ENCODE data around the gene KLC4. TPM values are rescaled to one million over a fixed set of nuclear protein-coding genes. Genes with fewer than 3 reads are reported as not detected.

Gene KLC4
- total RNA-seq, 1 donor from 2014 or later = 17.8 TPM

GRCh38 chr6:43120944-43121913, 61.8 kb downstream of the KLC4 start:
- Histone ChIP-seq H3K27ac (peak overlapping the region; percentile 70 to 71), H3K36me3 (no peaks in the 10 kb centered on the region), H3K4me1 (peaks cover 2 to 15% of the 10 kb centered on the region in 2 donors), H3K9me3 (no peaks in the 10 kb centered on the region), H3K27me3 (no peaks in the 10 kb centered on the region), H3K4me3 (no peak overlapping the region)
- no peak for TF ChIP-seq CTCF (IDR thresholded peaks at IDR 0.05)
- DNase-seq (ENCODE audit: low spot score in 2 of 2) = peak; percentile 52 to 94
- intact Hi-C loops (cut with DNase I) = loop anchor here (2.0 to 5.0 kb wide), 2 partner anchors 68 to 109 kb away; partner anchors contain the start of genes CUL7, KLHDC3 and MEA1

- Histone ChIP-seq H3K9me3 (no peaks in the 10 kb centered on the region), H3K36me3 (no peaks in the 10 kb centered on the region), H3K27ac (peak overlapping the region in 1 of 2 donors; percentile 71), H3K4me1 (peaks cover 2 to 15% of the 10 kb centered on the region in 2 donors), H3K4me3 (no peak overlapping the region), H3K27me3 (no peaks in the 10 kb centered on the region)
- no peak for TF ChIP-seq CTCF (IDR thresholded peaks at IDR 0.05)
- intact Hi-C loops (cut with DNase I) = loop anchor here (5.0 kb wide), 1 partner anchor 110 kb away; the partner anchor contains the start of genes KLHDC3 and MEA1
- no peak for DNase-seq (ENCODE audit: low spot score in 2 of 2)
These were observed 62.7 kb downstream of the KLC4 start for GRCh38 chr6:43122146-43122545.

- Histone ChIP-seq H3K4me1 (peaks cover 2 to 15% of the 10 kb centered on the region in 2 donors), H3K27me3 (no peaks in the 10 kb centered on the region), H3K4me3 (no peak overlapping the region), H3K27ac (no peak overlapping the region), H3K9me3 (no peaks in the 10 kb centered on the region), H3K36me3 (no peaks in the 10 kb centered on the region)
- TF ChIP-seq CTCF (IDR thresholded peaks at IDR 0.05) = no peak
- intact Hi-C loops (cut with DNase I) = loop anchor here (5.0 kb wide), 1 partner anchor 111 kb away; the partner anchor contains the start of genes KLHDC3 and MEA1
- no peak for DNase-seq (ENCODE audit: low spot score in 2 of 2)
These were observed 64.3 kb downstream of the KLC4 start for GRCh38 chr6:43123461-43124314.

GRCh38 chr6:43124481-43124880, 65.0 kb downstream of the KLC4 start:
- TF ChIP-seq CTCF (IDR thresholded peaks at IDR 0.05) = no peak
- Histone ChIP-seq H3K9me3 (no peaks in the 10 kb centered on the region), H3K27ac (no peak overlapping the region), H3K36me3 (no peaks in the 10 kb centered on the region), H3K4me1 (peaks cover 5 to 23% of the 10 kb centered on the region in 2 donors), H3K27me3 (no peaks in the 10 kb centered on the region), H3K4me3 (no peak overlapping the region)
- DNase-seq (ENCODE audit: low spot score in 2 of 2) = no peak
- intact Hi-C loops (cut with DNase I) = loop anchor here (5.0 kb wide), 1 partner anchor 112 kb away; the partner anchor contains the start of genes KLHDC3 and MEA1

Other genes with a start within 250 kb of the KLC4 start
- 34.8 TPM for gene RPL7L1, start 180.0 kb upstream of the KLC4 start, total RNA-seq
- gene PTCRA, start 143.6 kb upstream of the KLC4 start, total RNA-seq = not detected
- gene CNPY3, start 130.2 kb upstream of the KLC4 start, total RNA-seq = 49.6 TPM
- gene GNMT, start 98.9 kb upstream of the KLC4 start, total RNA-seq = not detected
- 8.9 TPM for gene PEX6, start 80.5 kb upstream of the KLC4 start, total RNA-seq
- 27.7 TPM for gene PPP2R5D, start 75.1 kb upstream of the KLC4 start, total RNA-seq
- gene MEA1, start 45.7 kb upstream of the KLC4 start, total RNA-seq = 61.1 TPM
- 64.0 TPM for gene KLHDC3, start 45.4 kb upstream of the KLC4 start, total RNA-seq
- 20.6 TPM for gene RRP36, start 38.0 kb upstream of the KLC4 start, total RNA-seq
- 26.7 TPM for gene CUL7, start 5.8 kb upstream of the KLC4 start, total RNA-seq
- 42.3 TPM for gene MRPL2, start 197 bp upstream of the KLC4 start, total RNA-seq
- 34.9 TPM for gene PTK7, start 16.7 kb downstream of the KLC4 start, total RNA-seq
- 71.2 TPM for gene SRF, start 111.6 kb downstream of the KLC4 start, total RNA-seq
- gene CUL9, start 122.6 kb downstream of the KLC4 start, total RNA-seq = 36.1 TPM
- 39.1 TPM for gene DNPH1, start 169.8 kb downstream of the KLC4 start, total RNA-seq
- not detected for gene TTBK1, start 183.8 kb downstream of the KLC4 start, total RNA-seq
- 1.8 TPM for gene SLC22A7, start 238.6 kb downstream of the KLC4 start, total RNA-seq
- gene CRIP3, start 249.2 kb downstream of the KLC4 start, total RNA-seq = not detected